Measurements from ENCODE around the gene SCAF8. TPM values are rescaled to one million over a fixed set of nuclear protein-coding genes. Genes with fewer than 3 reads are reported as not detected.

Gene SCAF8
- polyA plus RNA-seq, 1 donor, result 65.7 TPM

DNA sequence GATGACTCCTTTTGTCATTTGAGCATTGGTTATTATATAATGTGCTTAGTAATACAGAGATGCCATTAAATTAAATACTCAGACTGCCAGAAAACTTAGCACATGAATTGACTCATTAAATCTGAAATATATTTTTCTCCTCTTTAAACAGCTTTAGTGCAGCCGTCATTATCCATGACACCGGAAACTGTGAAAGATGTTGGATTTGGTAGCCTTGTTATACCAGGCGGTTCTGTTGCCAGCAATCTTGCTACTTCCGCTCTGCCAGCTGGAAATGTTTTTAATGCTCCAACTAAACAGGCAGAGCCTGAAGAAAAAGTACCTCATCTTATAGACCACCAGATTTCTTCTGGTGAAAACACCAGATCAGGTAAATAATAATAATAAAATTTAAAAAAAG lies 97.6 kb downstream of the SCAF8 start:
- no peak for DNase-seq

DNA sequence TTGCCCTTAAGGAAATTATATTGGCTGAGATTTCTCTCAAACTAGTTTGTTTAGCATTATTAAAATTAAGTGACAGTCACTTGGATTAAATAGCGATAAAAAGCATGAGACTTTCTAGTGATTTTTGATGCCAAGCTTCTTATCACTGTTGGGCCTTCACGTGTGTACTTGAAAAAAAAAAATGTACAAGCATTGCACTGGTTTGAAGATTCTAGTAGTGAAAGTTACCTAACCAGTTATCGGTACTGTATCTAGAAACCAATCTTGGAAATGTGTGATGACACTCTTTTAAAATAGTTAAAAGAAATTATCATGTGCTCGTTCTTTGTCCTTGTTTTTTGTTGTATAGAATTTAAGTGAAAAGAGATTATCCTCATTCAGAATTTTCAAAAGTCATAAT lies 102.1 kb downstream of the SCAF8 start:
- no peak for DNase-seq

DNA sequence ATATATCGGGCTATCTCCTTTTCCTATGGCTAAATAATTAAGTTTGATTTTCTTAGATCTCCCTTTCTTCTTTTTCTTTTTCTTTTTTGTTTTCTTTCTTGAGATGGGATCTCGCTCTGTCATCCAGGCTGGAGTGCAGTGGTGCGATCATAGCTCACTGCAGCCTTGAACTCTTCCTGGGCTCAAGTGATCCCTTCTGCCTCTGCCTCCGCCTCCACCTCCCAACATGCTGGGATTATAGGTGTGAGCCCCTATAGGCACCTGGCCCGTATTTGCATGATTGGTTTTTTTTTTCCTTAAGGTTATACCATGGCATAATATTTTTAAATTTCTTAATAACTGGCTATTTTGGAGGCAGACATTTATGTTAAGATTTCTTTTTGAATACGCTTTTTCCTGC lies 106.3 kb downstream of the SCAF8 start:
- DNase-seq, result no peak

DNA sequence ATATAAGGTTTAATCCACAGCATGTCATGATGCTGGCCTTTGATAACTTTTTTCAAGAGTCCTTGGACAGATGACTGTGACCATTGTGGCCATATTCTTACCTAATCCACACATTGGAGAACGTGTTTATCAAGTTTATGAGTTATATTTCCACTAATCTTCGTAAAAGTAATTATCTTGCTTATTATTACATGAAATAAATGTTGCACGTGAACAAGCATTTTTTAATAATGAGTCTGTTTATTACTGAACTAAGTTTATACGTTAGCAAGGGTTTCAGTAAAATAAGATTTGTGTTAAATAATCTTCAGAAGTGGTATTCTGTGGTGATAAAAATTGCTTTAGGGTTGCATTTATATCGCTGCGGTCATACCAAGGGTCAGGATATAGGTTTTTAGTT lies 107.1 kb downstream of the SCAF8 start:
- no peak for DNase-seq

DNA sequence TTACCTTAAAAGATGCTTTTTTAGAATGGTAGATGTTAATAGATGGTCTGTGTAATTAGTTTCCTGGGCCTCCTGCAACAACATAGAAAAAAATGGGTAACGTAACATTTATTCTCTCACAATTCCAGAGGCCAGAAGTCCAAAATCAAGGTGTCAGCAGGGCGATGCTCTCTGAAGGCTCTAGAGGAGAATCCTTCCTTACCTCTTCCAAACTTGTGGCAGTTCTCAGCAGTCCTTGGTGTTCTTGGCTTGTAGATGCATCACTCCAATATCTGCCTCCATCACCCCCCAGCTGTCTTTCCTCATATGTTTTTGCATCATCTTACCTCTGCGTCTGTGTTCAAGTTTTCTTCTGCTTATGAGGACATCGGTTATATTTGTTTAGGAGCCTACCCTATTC lies 107.9 kb downstream of the SCAF8 start:
- no peak for DNase-seq

DNA sequence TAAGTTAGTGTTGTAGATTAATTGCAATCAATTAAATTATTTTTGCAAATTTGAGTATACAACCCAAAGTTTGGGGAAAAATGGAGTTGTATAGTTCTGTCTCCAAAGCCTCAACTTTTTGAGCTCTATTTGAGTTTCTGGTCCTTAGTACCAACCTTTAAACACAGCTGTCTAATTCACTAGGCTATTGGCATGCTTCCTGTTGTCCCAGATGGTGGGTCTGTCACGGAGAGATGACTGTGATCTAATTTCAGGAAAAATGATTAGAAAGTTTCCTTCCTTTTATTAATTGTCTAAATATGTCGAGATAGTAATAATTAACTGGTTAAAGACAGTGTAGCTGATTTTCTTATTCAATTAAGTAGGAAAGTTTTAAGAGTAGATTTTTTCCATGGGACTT lies 109.6 kb downstream of the SCAF8 start:
- DNase-seq, result no peak

DNA sequence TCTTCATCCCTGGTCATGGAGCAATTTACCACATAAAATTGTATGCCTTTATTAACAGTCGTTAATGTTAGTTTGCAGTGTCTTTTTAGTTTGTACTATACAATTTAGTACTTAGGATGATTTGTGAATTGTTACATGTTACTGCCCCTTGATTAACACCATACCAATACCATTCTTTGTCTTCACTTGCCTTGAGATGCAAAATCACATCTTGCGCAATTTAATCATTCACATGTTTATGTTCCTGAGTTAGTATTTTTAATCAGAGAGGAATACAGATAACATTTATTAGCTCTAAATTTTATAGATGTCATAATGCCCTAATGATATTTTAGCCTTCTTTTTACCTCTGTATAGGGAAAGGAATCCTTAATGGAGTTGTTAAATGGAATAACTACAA lies 114.1 kb downstream of the SCAF8 start:
- DNase-seq, result no peak

DNA sequence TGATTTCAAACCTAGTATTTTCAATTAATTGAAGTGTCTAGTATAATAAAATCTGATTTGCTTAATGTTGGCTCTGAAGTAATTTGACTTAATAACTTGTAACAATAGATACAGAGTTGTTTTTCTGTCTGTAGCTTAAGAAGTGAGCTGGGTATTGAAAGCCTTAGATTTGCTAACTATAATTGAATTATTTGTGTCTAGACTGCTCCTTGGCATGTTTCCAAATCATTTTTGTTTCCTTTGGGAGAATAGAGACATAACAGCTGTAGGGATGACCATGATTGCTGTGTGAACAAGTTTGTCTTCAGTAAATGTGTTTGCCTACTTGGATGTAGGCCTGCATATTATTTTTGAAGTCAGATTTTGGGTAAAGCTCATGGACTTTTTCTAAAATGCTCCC lies 115.4 kb downstream of the SCAF8 start:
- DNase-seq, result no peak

DNA sequence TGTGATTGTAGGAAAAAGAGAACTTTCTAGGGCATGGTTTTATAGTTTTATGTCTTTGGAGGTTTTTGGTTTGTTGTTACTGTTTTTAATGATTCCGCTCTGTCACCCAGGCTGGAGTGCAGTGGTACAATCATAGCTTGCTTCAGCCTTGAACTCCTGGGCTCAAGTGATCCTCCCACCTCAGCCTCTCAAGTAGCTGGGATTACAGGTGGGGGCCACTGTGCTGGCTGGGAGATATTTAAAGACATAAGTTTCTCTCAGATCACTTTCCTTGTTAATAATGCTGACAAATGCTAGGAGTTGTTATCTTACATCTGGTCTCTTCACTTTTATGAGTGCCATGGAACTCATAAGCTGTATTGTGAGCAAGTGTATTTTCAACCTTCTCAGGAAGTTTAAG lies 116.3 kb downstream of the SCAF8 start:
- no peak for DNase-seq

DNA sequence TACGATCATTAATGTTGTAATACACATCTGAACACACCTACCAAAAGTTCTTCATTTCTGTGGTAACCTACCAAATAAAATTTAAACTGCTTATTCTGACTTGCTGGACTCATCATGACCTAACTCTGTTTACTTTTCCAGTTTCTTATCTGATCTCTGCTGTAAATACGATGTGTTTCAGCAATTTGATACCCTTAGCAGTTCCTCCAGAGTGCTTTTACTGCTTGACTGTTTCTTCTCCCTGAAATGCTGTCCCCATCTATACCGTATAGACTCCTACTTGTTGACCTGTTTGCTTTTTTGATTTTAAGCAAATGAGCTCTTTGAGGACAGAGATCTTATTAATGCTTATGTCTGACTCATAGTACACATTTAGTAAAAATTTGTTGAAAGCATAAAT lies 119.5 kb downstream of the SCAF8 start:
- no peak for DNase-seq

DNA sequence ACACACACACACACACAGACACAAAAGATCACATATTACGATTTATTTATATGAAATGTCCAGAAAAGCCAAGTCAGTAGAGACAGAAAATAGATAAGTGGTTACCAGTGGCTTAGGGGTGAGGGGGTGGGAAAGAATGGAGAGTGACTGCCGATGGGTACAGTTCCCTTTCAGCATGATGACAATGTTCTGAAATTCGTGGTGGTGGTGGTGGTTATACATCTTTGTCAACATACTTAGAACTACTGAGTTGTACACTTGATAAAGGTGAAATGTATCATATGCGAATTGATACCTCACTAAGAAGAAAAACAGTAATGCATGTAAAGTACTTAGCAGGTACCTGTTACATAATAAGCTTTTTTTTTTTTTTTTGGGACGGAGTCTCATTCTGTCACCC lies 124.3 kb downstream of the SCAF8 start:
- no peak for DNase-seq

DNA sequence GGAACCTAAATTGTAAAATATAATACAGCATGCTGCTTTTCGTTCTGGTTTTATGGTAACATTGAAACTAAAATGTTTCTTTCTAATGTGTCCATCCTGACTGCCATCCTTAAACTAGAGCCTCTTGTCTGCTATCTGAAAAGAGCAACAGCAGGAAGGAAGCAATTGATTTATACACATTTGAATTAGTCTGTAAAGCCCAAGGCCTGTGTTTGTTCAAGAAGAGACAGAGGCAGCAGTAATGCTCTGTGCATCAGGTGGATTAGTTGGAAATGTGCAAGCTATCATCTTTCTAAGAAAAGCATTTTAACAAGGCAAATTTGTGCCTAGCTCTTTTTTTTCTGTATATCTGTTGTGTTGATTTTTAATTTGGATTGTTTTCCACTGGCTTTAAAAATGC lies 128.6 kb downstream of the SCAF8 start:
- DNase-seq, result no peak

DNA sequence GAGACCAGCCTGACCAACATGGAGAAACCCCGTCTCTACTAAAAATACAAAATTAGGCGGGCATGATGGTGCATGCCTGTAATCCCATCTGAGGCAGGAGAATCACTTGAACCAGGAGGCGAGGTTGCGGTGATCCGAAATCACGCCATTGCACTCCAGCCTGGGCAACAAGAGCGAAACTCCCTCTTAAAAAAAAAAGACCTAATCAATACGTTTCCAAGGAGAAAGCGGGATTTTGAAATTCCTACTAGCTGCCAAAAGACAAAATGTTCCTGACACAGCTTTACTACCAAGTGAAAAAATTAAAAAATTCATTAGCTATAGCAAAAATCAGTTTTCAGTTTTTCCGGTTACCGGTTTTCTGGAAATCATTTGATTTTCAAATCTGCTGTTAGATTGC lies 129.3 kb downstream of the SCAF8 start:
- no peak for DNase-seq

DNA sequence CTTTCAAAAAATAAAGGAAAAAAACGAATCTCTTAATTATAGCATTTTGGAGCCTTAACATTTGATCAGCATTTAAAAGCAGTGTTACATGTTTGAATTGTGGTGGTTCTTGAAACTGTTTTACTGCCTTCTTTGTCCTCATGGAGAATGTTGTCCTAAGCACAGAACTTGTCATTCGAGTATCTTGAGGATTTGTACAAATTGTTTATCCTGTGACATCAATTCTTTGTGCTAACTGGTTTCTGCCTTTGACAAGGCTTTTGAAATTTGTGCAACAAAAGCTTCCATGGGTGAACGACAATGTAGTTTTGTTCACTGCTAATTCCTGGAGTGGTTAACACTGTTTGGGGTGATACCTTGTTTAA lies 130.8 kb downstream of the SCAF8 start:
- DNase-seq, result no peak

DNA sequence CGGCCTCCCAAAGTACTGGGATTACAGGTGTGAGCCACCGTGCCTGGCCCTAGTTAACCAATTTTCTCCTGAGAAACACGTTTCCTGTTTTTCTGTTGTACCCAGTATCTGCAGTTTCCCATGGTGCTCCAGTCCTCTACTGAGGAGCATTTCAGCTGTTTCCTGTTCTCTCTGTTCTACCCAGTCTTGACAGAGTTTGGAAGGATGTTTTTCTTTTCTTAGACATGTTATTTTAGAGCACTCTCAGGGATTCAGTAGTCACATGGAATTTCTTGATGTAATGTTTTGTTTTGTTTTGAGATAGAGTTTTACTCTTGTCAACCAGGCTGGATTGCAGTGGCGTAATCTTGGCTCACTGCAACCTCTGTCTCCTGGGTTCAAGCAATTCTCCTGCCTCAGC lies 132.1 kb downstream of the SCAF8 start:
- no peak for DNase-seq

DNA sequence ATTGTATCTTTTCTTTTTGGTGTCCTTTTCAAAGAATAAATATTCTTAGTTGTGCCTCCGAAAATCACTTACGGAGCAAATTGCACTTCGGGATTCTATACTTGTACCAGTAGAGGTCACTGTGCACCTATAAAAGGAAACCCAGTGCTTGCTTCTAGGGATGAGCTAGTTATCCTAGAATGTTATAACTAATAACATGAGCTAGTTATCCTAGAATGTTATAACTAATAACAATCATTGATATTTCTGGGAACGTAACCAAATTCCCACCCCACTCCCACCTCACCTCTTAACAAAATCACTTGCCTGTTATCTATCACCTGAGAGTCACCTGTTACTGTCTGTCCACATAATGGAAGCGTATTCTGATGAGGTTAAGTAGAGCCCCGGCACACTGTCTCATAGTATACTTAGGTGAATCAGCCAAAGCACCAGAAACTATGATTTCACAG lies 135.0 kb downstream of the SCAF8 start:
- no peak for DNase-seq

DNA sequence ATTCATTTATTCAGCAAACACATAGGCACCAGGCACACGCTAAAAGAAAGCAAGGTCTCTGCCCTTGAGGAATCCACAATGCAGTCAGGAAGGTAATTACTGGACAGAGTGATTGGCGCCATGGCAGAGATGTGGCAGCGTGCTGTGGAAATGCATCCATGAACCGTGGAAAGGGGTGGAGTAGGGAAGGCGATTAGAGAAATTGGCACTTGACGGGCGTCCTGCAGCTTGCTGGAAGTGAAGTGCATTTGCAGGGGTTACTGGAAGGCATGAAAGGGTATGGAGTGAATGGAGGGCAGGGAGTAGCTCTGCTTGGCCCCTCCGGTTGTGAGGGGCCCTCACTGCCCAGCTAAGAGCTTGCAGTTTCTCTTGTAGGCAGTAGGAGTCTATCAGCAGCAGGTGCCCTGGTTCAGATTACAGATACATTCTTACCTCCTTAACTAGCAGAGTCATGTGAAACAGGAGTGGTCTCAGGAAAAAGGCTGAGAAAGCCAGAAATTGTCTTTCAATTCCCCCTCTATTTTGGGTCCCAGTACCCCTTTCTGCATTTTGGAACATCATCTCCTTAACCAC lies 139.4 kb downstream of the SCAF8 start:
- DNase-seq, result no peak

DNA sequence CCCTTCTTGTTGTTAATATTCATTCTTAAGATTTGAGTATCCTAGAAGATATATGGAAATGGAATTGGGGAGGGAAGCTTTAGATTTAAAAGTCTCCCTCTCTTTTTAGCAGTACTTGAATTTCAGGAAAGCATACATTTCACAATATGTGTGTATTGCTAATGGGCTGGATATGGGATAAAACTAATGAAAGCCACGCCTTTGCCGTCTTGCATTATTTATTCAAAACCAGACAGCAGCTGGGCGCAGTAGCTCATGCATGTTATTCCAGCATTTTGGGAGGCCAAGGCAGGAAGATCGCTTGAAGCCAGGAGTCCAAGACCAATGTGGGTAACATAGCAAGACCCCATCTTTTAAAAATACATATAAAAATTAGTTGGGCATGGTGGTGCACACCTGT lies 140.3 kb downstream of the SCAF8 start:
- no peak for DNase-seq

DNA sequence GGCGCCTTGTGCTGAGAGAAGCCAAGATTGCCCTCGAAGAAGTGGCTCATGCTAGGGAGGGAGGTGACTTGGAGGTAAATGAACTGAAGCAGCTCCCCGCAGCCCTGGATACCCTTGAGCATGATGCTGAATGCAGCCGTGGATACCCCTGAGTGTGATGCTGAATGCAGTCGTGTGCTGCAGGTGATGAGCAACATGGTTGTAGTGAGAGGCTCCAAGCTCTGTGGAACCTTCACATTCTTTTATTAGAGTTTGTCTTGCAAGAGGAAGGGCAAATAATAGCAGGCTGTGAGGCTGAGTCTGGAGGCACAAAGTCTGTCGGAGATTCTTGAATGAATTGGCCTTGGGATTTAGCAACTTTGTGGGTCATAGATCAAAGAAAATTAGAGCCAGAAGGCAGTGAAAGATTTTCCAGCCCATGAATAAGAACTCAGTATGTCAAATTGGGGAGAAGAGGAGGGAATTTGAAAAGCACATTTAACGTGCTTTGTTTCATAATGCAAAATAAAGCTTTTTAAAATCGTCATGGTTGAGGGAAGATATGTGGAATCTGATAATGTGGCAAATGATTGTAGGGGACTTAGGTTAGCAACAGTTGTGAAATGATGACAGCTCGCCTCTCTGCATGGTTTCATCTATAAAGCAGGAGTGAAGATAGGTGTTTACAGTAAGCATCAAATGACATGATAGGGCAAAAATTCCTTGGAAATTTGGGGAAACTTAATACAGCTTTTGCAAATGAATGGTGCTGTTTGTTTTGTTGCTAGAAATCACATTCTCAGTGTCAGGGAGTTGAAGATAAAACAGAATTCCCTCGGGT lies 141.8 kb downstream of the SCAF8 start:
- no peak for DNase-seq

DNA sequence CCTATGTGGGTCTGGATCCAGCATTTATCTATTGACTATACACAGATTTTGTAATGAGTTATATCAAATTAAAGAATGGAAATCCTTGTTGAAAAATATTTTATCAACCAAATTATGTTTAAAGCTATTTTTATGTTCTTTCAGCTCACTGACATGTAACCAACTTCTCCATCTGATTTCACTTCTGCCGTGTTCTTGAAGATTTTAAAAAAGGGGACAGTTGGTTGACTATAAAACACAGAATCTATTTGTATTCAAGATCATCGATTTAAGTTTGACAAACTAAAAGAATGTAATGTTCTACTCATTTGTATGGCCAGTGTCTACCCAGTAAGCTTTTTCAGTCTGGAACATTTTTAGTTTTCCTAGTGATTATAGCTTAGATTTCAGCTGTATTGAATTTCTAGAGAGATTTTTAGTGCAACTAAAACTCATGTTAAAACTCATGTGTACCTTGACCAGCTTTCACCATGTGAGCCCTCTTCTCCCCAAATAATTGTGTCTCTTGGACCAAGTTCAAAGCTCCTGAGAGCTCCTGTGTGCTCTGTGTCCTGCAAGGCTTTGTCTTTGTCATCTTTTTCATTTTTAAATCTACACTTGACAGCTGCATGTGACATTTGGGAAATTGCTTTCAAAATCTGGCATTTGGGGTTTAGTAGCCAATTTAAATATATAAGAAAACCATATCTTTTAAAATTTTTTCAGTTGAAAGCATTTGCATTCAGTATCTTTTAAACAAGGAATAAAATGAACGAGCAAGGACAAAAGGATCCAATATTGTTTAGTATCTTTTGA lies 143.5 kb downstream of the SCAF8 start:
- no peak for DNase-seq

DNA sequence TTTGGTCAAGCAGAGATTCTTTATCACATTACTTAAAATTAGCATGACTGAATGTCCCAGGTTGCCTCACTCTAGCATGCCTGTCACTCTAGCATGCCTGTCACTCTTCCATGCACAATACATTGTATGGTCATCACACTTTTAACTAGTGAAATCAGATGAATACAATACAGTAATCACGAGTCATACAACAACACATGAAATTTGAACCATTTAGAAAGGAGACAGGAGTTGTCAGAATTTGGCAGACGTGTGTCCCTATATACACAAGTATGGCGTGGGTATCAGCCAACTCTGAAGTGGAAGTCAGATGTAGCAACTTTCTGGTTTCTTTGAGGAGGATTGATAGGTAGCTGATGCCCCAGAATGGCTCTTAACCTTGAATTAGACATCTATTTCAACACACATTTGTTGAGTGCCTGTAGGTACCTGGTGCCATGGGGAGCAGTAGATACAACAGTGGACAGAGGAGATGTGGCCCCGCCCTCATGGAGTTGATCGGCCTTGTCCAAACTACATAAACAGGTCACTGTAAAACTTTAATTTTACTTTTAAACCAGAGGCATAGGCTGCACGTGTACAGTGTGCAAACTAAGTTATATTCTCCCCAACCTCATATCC lies 145.8 kb downstream of the SCAF8 start:
- DNase-seq, result no peak

DNA sequence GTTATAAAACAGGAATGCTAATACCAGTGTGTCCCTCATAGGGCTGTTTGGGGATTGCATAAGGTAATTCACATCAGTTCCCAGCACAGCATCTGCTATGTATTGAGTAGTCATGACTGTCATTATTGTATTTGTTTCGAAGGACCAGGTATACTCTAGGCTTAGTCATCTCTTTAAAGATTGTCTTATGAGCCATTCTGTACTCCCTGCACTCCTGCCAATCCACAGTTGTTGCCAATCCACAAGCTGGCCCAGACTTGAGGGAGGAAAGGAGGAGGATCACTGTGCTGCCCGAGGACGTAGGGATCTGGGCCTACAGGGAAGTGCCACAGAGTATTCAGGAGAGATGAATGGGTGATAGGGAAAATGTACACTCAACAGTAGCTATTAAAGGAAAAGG lies 148.9 kb downstream of the SCAF8 start:
- DNase-seq, result no peak

Measured in left kidney (tissue), 2 donors.